GM19468 (cell line): ENCODE measurements around the gene POU3F1.

Experiments used
- ATAC-seq: cut with Tn5 transposase; IDR thresholded peaks from one replicate; pipeline ENCODE4 v1.9.1; 2021; ENCODE audit warnings: mild to moderate bottlenecking, moderate library complexity, moderate number of reproducible peaks; ENCODE audit not compliant: unreplicated experiment; ENCODE audit errors: extremely low read depth

Gene POU3F1

DNA sequence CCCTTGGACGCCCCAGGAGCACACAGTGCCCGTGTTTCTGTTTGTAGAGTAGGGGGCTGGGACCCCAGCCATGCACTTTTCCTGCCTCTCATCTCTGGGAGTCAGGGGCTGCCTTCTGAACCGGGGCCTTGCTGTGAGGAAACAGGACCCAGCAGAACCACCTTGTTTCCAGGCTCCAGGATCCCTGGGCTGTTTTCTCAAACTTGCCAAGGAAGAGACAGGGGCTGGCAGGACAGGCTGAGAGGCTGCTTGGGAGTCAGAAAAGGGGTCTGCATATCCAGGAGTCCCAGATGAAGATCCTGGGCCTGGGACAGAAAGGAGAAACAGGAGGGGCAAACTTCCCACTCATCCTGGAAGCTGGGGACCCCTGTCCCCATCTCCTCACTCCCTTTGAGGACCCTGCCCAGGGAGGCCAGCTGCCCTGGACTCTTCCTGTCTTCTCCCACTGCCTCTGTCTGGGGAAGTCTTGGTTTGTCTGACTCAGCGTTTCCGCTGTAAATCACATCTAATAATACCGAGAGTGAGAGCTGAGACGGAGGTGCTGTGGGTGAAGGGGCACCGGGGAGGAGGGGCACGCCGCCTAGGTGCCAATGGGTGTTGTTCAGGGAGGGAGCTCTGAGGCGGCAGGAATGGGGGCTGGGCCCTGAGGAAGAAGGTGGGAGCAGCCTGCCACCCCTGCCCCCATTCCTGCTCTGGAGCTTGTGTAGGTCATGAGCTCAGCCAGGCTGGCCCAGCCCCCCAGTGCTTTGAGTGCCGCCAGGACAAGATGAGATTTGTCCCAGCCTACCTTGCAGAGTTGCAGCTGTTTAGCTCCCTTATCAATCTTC, 16.7 kb downstream of the POU3F1 start:
- ATAC-seq: no peak

GRCh38 chr1:38029081-38029681, 17.4 kb downstream of the POU3F1 start:
- ATAC-seq: no peak

GRCh38 chr1:38028671-38029070, 17.9 kb downstream of the POU3F1 start:
- ATAC-seq: no peak

GRCh38 chr1:38028105-38028591, 18.4 kb downstream of the POU3F1 start:
- ATAC-seq: peak; percentile 55

- no peak for ATAC-seq
These were observed 19.1 kb downstream of the POU3F1 start for GRCh38 chr1:38027201-38028104.

DNA sequence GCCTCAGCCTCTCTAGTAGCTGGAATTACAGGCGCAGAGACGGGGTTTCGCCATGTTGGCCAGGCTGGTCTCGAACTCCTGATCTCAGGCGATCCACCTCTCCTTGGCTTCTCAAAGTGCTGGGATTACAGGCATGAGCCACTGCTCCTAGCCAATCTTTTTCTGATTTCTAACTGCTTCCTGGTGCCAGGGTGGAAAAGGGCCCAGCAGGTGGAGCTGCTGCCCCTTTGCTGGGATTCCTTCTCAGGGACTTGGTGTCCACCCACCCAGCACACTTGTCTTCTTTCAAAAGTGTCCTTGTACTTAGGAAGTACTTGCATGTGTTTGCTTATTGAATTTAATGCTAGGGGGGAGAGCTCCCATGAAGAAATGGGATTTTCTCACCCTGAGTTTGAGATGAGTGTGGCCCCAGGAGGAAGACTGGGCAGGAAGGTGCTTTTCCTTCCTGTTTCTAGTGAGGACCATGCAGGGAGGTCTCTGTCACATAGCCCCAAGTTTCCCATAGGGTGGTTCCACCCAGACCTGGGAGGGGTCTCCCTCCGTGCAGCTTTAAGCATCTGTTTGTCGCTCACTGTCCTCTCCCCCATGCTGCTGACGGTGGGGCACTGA, 19.9 kb downstream of the POU3F1 start:
- ATAC-seq: no peak

- no peak for ATAC-seq
These were observed 20.9 kb downstream of the POU3F1 start for GRCh38 chr1:38025664-38026063.

DNA sequence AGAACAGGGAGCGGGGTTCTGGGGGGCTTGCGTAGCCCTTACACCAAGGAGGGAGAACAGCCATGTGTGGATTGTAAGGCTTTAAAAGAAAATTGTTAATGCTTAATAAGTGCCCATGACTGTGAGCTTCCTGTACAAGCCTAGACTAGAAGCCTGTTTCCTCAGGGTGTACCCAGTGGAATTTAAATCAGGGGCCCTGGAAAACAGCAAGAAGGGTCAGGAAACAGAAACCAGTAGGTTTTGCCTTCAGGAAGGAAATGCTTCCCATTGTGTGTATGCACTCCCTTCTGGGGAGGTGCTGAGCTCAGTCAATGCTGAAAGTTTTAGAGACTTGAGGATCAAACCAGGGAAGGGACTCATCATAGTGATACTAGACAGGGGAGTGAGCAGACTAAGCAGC, 21.4 kb downstream of the POU3F1 start:
- ATAC-seq: no peak

DNA sequence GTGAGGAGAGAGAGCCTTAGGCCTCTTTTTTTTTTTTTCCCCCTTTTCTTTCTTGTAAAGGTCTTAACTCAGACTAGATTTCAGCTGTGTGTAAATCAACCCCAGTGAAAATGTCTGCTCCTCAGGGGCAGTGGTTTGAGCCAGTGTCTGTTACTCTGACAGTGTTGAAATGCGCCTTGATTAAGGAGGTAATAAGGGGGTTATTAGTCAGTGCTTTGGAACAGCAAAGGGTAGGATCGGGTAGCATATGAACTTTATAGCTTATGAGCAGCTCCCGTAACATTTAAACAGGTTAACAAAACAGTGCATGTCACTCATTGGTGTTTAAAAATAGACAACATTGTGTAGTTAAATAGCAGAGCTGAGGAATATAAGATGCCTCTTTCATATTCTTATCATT, 23.8 kb downstream of the POU3F1 start:
- ATAC-seq: no peak

DNA sequence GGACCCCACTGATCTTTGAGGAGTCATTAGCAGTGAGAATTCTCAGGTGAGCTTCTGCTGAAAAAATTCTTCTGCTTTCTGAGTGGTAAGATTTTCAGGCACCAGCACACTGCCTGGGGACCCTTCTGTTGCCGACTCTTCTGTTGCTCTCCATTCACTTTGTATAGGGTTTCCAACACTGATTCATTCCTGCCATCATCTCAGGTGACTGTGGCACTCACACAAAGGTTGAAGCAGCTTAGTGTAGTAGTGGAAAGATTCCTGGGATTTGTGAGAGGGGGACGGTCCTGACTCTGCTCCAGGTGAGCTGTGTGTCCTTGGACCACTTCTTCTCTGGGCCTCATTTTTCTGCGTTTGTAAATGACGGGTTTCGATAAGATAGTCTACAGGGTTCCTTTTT, 24.6 kb downstream of the POU3F1 start:
- ATAC-seq: no peak

DNA sequence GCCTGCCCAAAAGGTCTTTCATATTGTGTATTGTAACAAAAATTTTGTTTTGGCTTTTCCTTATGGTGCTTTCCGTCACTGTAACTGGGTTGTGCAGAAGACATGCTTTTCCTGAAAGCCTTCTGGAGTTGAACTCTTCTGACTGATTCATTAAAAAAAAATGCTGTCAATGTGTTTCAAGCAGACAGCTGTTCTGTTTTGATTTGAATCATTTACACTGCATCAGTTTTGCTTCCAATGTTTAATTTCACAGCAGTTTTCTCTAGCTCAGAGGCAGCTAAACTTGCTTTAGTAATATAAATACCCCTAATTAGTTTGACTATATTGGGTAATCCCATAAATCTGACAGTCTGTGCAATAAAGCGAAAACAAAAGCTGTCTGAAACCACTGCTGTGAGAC, 26.2 kb downstream of the POU3F1 start:
- no peak for ATAC-seq

DNA sequence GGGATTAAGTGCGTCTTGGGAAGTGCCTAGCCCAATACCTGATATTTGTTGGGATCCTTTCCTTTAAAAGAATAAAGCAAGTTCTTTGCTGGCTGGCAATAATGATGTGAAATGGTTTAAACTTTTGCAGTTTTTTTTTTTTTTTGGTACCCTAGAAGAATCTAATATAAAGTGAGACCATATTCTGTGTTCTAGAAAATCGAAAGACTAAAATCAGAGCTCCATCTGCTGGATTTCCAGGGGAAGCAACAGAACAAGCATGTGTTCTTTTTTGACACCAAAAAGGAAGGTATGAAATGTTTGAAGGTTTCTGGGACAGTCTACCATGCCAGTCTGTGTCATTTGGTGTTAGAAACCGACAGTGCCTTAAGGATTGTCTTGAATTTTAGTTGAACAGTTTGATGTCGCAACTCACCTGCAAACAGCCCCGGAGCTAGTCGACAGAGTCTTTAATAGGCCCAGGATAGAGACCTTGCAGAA, 27.7 kb downstream of the POU3F1 start:
- ATAC-seq: no peak

GRCh38 chr1:38015978-38016725, 30.4 kb downstream of the POU3F1 start:
- no peak for ATAC-seq

GRCh38 chr1:38014724-38015424, 31.7 kb downstream of the POU3F1 start:
- no peak for ATAC-seq

DNA sequence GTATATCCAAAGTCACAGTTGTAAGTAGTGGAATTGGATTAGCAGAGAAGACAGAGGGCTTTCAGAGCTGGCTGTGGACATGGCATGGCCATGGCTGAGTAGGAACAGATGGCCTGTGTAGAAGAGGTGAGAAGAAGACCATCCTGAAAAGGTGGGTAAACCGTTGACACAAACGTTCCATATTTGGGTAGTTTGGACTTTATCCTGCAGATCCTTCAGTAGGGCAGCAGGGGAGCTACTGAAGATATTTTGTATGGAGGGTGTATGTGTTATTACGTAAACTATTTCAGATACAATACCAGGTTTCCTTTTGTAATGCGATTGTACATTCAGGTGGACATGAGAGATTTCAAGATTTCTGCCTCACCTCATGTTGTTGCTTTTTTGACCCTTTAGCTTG, 32.4 kb downstream of the POU3F1 start:
- no peak for ATAC-seq

- no peak for ATAC-seq
These were observed 33.4 kb downstream of the POU3F1 start for GRCh38 chr1:38013227-38013622.

- peak; percentile 91 for ATAC-seq
These were observed 34.0 kb downstream of the POU3F1 start, which contains the start of gene UTP11 for GRCh38 chr1:38012363-38013226. UTP11 (plus strand) TSS chr1:38012734; CDS start chr1:38012803, 69 bp downstream.

- ATAC-seq: no peak
These were observed 36.8 kb downstream of the POU3F1 start for GRCh38 chr1:38009841-38010180.
